ENCODE data around the gene FARS2.

GRCh38 chr6:5506149-5506548 lies 244.8 kb downstream of the FARS2 start:
- TF ChIP-seq POLR2A (IDR thresholded peaks at IDR 0.05; ENCODE audit: low read length): no peak
- TF ChIP-seq GATA1 (IDR thresholded peaks at IDR 0.05; ENCODE audit: low read depth, low read length): no peak
